ENCODE data around the gene UNC5CL.

DNA sequence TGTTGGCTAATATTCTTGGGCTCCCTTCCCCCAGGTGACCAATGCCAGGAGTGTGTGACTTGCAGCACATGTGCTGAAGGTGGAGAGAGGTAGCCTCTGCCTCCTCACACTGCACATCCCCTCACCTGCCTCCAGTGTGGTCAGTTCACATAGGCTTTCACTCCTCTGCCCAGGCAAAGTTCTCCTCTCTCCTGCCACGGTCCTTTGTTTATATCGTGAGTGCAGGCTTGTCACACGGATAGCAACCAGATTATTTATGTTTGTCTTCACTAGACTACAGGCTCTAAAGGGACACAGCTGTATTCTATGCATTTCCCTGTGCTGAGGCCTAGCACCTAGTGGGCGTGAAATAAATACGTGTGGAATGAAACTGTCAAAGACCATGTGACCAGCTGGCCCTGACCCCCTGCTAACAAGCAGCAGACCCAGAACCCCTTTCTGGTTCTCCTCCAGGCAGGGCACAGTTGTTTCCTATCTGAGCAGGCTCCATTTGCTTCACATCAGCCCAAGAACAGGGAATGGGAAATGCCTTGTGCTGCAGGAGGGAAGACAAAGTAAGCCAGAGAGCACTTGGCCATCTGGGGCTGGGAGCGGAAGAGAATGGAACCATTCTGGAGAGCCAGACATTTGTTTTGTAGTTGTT, 42.3 kb downstream of the UNC5CL start:
- TF ChIP-seq EZH2 (IDR thresholded peaks at IDR 0.05; ENCODE audit: insufficient read depth, poor library complexity, severe bottlenecking) (no peak), EZH2phosphoT487 (IDR thresholded peaks at IDR 0.05; ENCODE audit: insufficient read depth, low read depth) (no peak)
